Right atrium auricular region (tissue), 2 donors: ENCODE results near the gene PDRG1. TPM values are rescaled to one million over a fixed set of nuclear protein-coding genes. Genes with fewer than 3 reads are reported as not detected.

ENCODE experiments used
- DNase-seq: peaks from one replicate; pipeline ENCODE4 v3.0.0-alpha.2; 2019; ENCODE audit warnings: low spot score
- H3K27ac ChIP-seq, 2 donors: fragments of 200-600 bp; sonication (generic); 1 replicate in 1 of 2; 2 replicates in 1 of 2; pipeline ENCODE4 v1.5.1; 2016 to 2019
- H3K27me3 ChIP-seq, 2 donors: fragments of 200-600 bp; sonication (generic); one replicate each; pipeline versions ENCODE4 v1.5.1 to v1.6.0; 2017 to 2019
- H3K36me3 ChIP-seq: fragments of 200-600 bp; sonication (generic); one replicate; pipeline ENCODE4 v1.5.1; 2016
- H3K4me1 ChIP-seq, 2 donors: fragments of 200-600 bp; sonication (generic); one replicate each; pipeline versions ENCODE4 v1.5.1 to v1.6.0; 2017 to 2019
- H3K4me3 ChIP-seq, 2 donors: fragments of 200-600 bp; sonication (generic); 1 replicate in 1 of 2; 2 replicates in 1 of 2; pipeline ENCODE4 v1.5.1; 2017 to 2019; ENCODE audit warnings: mild to moderate bottlenecking in 1 of 2, moderate library complexity in 1 of 2
- H3K9me3 ChIP-seq, 2 donors: fragments of 200-600 bp; sonication (generic); one replicate each; pipeline ENCODE4 v1.5.1; 2019
- CTCF ChIP-seq, 2 donors: fragments of 200-600 bp; sonication (generic); IDR thresholded peaks; one replicate each; pipeline ENCODE4 v1.5.1; 2019; ENCODE audit warnings: antibody characterized with exemption in 2 of 2
- total RNA-seq, 2 donors: library from RNA; depleted of rRNA; stranded (reverse); fragments of >200 nt; gene quantifications; one replicate each; pipeline ENCODE4 v1.1.0, GENCODE V29; 2016

Gene PDRG1
- 1 to 10 TPM; 4.9 to 5.7 TPM for total RNA-seq

DNA sequence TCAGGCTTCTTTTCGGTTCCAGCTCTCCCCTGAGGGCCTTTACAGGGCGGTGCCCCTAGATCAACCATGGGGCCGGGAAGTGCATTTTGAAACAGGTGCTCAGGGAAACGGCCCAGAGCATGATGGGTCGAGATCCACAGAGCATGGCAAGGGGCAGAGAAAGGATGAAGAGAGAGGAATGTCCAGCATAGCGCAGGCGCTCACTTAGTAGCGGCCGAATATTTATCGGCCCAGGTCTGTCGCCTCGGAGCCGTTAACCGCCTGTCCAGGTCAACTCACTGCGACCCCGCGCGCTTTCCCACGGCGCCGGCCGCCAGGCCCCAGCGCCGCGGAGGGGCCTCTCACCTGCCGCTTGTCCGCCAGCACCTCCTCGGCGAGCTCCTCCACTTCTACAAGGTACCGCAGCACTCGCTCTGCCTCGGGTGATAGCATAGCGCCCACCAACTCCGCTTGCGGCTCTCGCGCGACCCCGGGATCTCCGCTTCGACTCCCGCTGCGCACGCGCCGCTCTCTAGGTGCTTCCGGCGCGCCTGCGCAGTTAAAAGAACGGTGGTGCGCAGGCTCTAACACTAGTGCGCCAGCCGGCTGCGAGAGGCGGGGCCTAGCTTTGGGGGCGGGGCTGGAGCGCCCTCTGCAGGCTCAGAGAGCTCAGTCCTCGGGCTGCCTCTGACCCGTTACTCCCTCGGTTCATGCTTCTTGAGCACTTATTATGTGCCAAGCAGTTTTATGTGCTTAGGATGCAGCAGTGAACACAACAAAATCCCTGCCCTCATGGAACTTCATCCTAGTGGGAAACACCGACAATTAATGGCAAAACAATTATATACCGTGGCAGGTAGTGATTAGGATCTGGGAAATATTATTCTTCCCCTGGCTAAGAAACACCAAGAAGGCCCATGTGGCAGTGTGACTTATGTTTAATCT is at the start of gene PDRG1:
PDRG1 (minus strand) TSS at position 517 of the 924 bp plus-strand sequence; CDS start at position 432, 85 bp downstream.
- Histone ChIP-seq H3K4me1 (peaks cover 0 to 16% of the 10 kb centered on the region in 2 donors), H3K36me3 (peaks cover 30% of the 10 kb centered on the region), H3K27ac (peak within 1 kb of the TSS; percentile 79 to 82), H3K9me3 (peaks cover 0 to 3% of the 10 kb centered on the region in 2 donors), H3K27me3 (no peaks in the 10 kb centered on the region), H3K4me3 (peak within 1 kb of the TSS; percentile 83 to 95)
- TF ChIP-seq CTCF (IDR thresholded peaks at IDR 0.05), result peak; percentile 88 to 99
- peak; percentile 94 for DNase-seq

- Histone ChIP-seq H3K27ac (no peak overlapping the region), H3K36me3 (no peaks in the 10 kb centered on the region), H3K4me3 (no peak overlapping the region), H3K27me3 (peaks cover 6% of the 10 kb centered on the region in 2 donors), H3K9me3 (no peaks in the 10 kb centered on the region), H3K4me1 (peaks cover 0 to 4% of the 10 kb centered on the region in 2 donors)
- TF ChIP-seq CTCF (IDR thresholded peaks at IDR 0.05), result no peak
- DNase-seq, result no peak
Observed at GRCh38 chr20:31998246-31998645, 46.4 kb upstream of the PDRG1 start.

- no peak for DNase-seq
- Histone ChIP-seq H3K27ac (no peak overlapping the region), H3K4me1 (peaks cover 0 to 4% of the 10 kb centered on the region in 2 donors), H3K9me3 (no peaks in the 10 kb centered on the region), H3K36me3 (no peaks in the 10 kb centered on the region), H3K27me3 (peaks cover 6% of the 10 kb centered on the region in 2 donors), H3K4me3 (no peak overlapping the region)
- no peak for TF ChIP-seq CTCF (IDR thresholded peaks at IDR 0.05)
Observed at GRCh38 chr20:31996996-31997395, 45.1 kb upstream of the PDRG1 start.

DNA sequence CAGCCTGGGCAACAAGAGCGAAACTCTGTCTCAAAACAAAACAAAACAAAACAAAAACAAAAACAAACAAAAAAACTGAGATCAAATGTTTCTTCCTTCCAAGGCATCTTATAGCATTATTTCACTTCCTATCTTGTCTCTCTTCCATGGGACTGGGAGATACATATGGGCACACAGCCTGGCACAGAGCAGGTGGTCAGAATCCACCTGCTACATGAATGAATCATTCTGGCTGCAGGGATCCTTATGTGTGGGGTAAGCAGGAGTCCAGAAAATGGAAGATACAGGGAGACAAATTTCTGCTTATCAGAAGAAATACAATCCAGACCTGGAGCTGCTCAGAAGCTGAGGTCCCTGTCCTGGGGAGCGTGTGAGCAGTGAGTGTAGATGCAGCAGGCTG is 40.2 kb upstream of the PDRG1 start:
- DNase-seq, result no peak
- no peak for TF ChIP-seq CTCF (IDR thresholded peaks at IDR 0.05)
- peaks cover 0 to 4% of the 10 kb centered on the region in 2 donors for H3K4me1 ChIP-seq
- H3K36me3 ChIP-seq, result no peaks in the 10 kb centered on the region
- no peaks in the 10 kb centered on the region for H3K9me3 ChIP-seq
- peaks cover 6% of the 10 kb centered on the region in 2 donors for H3K27me3 ChIP-seq
- H3K27ac ChIP-seq, result no peak overlapping the region
- H3K4me3 ChIP-seq, result no peak overlapping the region

GRCh38 chr20:31991339-31991705 is 39.5 kb upstream of the PDRG1 start:
- H3K4me1 ChIP-seq, result peaks cover 0 to 4% of the 10 kb centered on the region in 2 donors
- no peaks in the 10 kb centered on the region for H3K9me3 ChIP-seq
- DNase-seq, result no peak
- no peak for TF ChIP-seq CTCF (IDR thresholded peaks at IDR 0.05)
- peaks cover 6% of the 10 kb centered on the region in 2 donors for H3K27me3 ChIP-seq
- no peak overlapping the region for H3K27ac ChIP-seq
- no peaks in the 10 kb centered on the region for H3K36me3 ChIP-seq
- H3K4me3 ChIP-seq, result no peak overlapping the region
